Stomach (tissue), 9 donors: ENCODE results near the gene RABGAP1L. TPM values are rescaled to one million over a fixed set of nuclear protein-coding genes. Genes with fewer than 3 reads are reported as not detected.
A peak's percentile ranks its signal among the peaks of the same experiment; 100 is the strongest.

ENCODE experiments used
- DNase-seq, 2 donors: peaks; one replicate each; pipeline versions ENCODE4 v3.0.0 to v3.0.0-alpha.2; 2013 to 2019
- H3K27ac ChIP-seq, 5 donors: fragments of 200-600 bp in 4 of 5; sonication (generic) in 4 of 5; one replicate each; pipeline ENCODE4 v1.5.1; 2013 to 2019; ENCODE audit warnings: mild to moderate bottlenecking in 1 of 5, moderate library complexity in 1 of 5
- H3K27me3 ChIP-seq, 3 donors: fragments of 200-600 bp; sonication (generic); one replicate each; pipeline ENCODE4 v1.5.1; 2017 to 2019; ENCODE audit warnings: mixed run types in 1 of 3
- H3K36me3 ChIP-seq, 4 donors: fragments of 200-600 bp; sonication (generic); 1 replicate in 3 of 4; 2 replicates in 1 of 4; pipeline ENCODE4 v1.5.1; 2016 to 2019
- H3K4me1 ChIP-seq, 4 donors: fragments of 200-600 bp; sonication (generic); one replicate each; pipeline ENCODE4 v1.5.1; 2016 to 2019
- H3K4me3 ChIP-seq, 4 donors: fragments of 200-600 bp; sonication (generic) in 3 of 4; one replicate each; pipeline ENCODE4 v1.5.1; 2016 to 2019; ENCODE audit warnings: mild to moderate bottlenecking in 1 of 4
- H3K9me3 ChIP-seq, 4 donors: fragments of 200-600 bp; sonication (generic); one replicate each; pipeline ENCODE4 v1.5.1; 2016 to 2019
- CTCF ChIP-seq, 7 experiments: fragments of 450-650 bp in 4 of 7; fragments of 200-600 bp in 3 of 7; sonication (generic) in 3 of 7; IDR thresholded peaks; one replicate each; pipeline ENCODE4 v1.5.1; 2016 to 2019; ENCODE audit warnings: antibody characterized with exemption in 7 of 7, control low read depth in 2 of 7, mild to moderate bottlenecking in 1 of 7
- EP300 ChIP-seq: sonication (generic); formaldehyde crosslinking; IDR thresholded peaks from one replicate; pipeline ENCODE4 v1.6.1; 2017; ENCODE audit warnings: antibody characterized with exemption
- POLR2A ChIP-seq, 4 donors: fragments of 450-650 bp; IDR thresholded peaks; one replicate each; pipeline ENCODE4 v1.6.1; 2016; ENCODE audit warnings: antibody characterized with exemption in 4 of 4, control low read depth in 2 of 4, mild to moderate bottlenecking in 1 of 4, moderate library complexity in 1 of 4
- POLR2AphosphoS5 ChIP-seq, 3 donors: sonication (generic); formaldehyde crosslinking; IDR thresholded peaks; one replicate each; pipeline ENCODE4 v1.6.1; 2016; ENCODE audit warnings: antibody characterized with exemption in 3 of 3
- WGBS, 5 donors: extraction: QIAGEN DNeasy Blood & Tissue Kit in 3 of 5; methylation state at CpG; one replicate each; pipeline versions ENCODE4 v1.1.5 to v1.1.7; 2013 to 2018; 5-methylcytosine and 5-hydroxymethylcytosine counted together
- intact Hi-C: fragments of 100-400 bp; cut with DNase I; formaldehyde crosslinking; loops from one replicate; pipeline ENCODE4 v1.15.1; 2023; ENCODE audit warnings: low total_unique reads
- polyA plus RNA-seq, 3 donors: library from polyadenylated mRNA; stranded (reverse); fragments of 200-250 nt; gene quantifications; one replicate each; pipeline ENCODE4 v1.2.3, GENCODE V29; 2013
- total RNA-seq, 5 donors: library from RNA; depleted of rRNA; stranded (reverse); fragments of >200 nt; gene quantifications; one replicate each; pipeline versions ENCODE4 v1.1.0 to v1.2.3, GENCODE V29; 2014 to 2016
- donor health status: healthy with polysubstance abuse.
- donor health status: Bipolar disorder and iron deficiency.
- donor health status: healthy.

The RABGAP1L gene
- total and polyA plus RNA-seq, 8 donors, result 14.2 to 238 (median 57.9) TPM

DNA sequence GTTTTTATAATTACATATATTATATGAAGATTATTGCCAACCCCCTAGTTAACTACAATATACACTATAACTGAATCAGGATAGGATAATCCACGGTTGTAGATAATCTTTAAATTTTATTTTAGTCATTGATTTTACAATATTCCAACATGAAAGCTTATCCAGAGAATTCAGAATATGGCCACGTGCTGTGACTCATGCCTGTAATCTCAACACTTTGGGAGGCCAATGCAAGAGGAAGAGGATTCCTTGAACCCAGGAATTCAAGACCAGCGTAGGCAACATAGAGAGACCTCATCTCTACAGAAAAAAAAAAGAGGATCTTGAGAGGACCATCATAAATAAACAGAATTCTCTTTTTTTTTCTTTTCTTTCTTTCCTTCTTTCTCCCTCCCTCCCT is 720.9 kb downstream of the RABGAP1L start:
- H3K36me3 ChIP-seq, result peaks cover 0 to 4% (median 0%) of the 10 kb centered on the region in 4 donors
- intact Hi-C loops, result no loop called here
- 78 to 89% (median 86%) methylated on average over 3 of the region's 3 CpGs for WGBS, 5 donors
- TF ChIP-seq POLR2A (IDR thresholded peaks at IDR 0.05) (no peak), CTCF (IDR thresholded peaks at IDR 0.05) (no peak), POLR2AphosphoS5 (IDR thresholded peaks at IDR 0.05) (no peak), EP300 (no peak)
- H3K27ac ChIP-seq, result no peak overlapping the region
- peaks cover 0 to 41% (median 20%) of the 10 kb centered on the region in 4 donors for H3K4me1 ChIP-seq
- DNase-seq, result no peak
- no peak overlapping the region for H3K4me3 ChIP-seq
- no peaks in the 10 kb centered on the region for H3K9me3 ChIP-seq
- no peaks in the 10 kb centered on the region for H3K27me3 ChIP-seq

- intact Hi-C loops, result no loop called here
- H3K27me3 ChIP-seq, result no peaks in the 10 kb centered on the region
- DNase-seq, result peak in 1 of 2 donors; percentile 27
- no peak overlapping the region for H3K4me3 ChIP-seq
- H3K36me3 ChIP-seq, result peaks cover 0 to 9% (median 0%) of the 10 kb centered on the region in 4 donors
- H3K4me1 ChIP-seq, result peaks cover 5 to 45% (median 19%) of the 10 kb centered on the region in 4 donors
- WGBS, 5 donors, result 77 to 97% (median 84%) methylated on average over 1 of the region's 1 CpG
- TF ChIP-seq POLR2A (IDR thresholded peaks at IDR 0.05) (no peak), EP300 (no peak), CTCF (IDR thresholded peaks at IDR 0.05) (no peak), POLR2AphosphoS5 (IDR thresholded peaks at IDR 0.05) (no peak)
- H3K9me3 ChIP-seq, result no peaks in the 10 kb centered on the region
- peak overlapping the region in 2 of 5 donors; percentile 29 to 45 for H3K27ac ChIP-seq
Measured at GRCh38 chr1:174883409-174883808, 724.1 kb downstream of the RABGAP1L start.

- intact Hi-C loops, result no loop called here
- H3K27me3 ChIP-seq, result no peaks in the 10 kb centered on the region
- H3K9me3 ChIP-seq, result no peaks in the 10 kb centered on the region
- H3K4me1 ChIP-seq, result peaks cover 5 to 45% (median 19%) of the 10 kb centered on the region in 4 donors
- H3K36me3 ChIP-seq, result peaks cover 0 to 9% (median 0%) of the 10 kb centered on the region in 4 donors
- no peak for TF ChIP-seq EP300
- no peak for TF ChIP-seq CTCF (IDR thresholded peaks at IDR 0.05)
- TF ChIP-seq POLR2AphosphoS5 (IDR thresholded peaks at IDR 0.05), result no peak
- no peak for TF ChIP-seq POLR2A (IDR thresholded peaks at IDR 0.05)
- H3K27ac ChIP-seq, result peak overlapping the region in 2 of 5 donors; percentile 27 to 45
- DNase-seq, result no peak
- H3K4me3 ChIP-seq, result no peak overlapping the region
- 19 to 37% (median 25%) methylated on average over 3 of the region's 3 CpGs for WGBS, 5 donors
Measured at GRCh38 chr1:174884038-174884437, 724.7 kb downstream of the RABGAP1L start.

- H3K27ac ChIP-seq, result peak overlapping the region in 1 of 5 donors; percentile 45
- intact Hi-C loops, result no loop called here
- WGBS, 5 donors, result 56 to 68% (median 63%) methylated on average over 2 of the region's 2 CpGs
Measured at GRCh38 chr1:174884566-174884965, 725.2 kb downstream of the RABGAP1L start.

More at GRCh38 chr1:174884566-174884965, 725.2 kb downstream of the RABGAP1L start:
- Histone ChIP-seq H3K36me3 (peaks cover 0 to 9% (median 0%) of the 10 kb centered on the region in 4 donors), H3K27me3 (no peaks in the 10 kb centered on the region), H3K4me1 (peaks cover 5 to 45% (median 19%) of the 10 kb centered on the region in 4 donors), H3K4me3 (no peak overlapping the region), H3K9me3 (no peaks in the 10 kb centered on the region)
- no peak for DNase-seq
- TF ChIP-seq EP300 (no peak), CTCF (IDR thresholded peaks at IDR 0.05) (no peak), POLR2A (IDR thresholded peaks at IDR 0.05) (no peak), POLR2AphosphoS5 (IDR thresholded peaks at IDR 0.05) (no peak)
